Neuronal stem cell (in vitro differentiated cells): ENCODE data around the gene S100A10.

Experiments used
- DNase-seq: peaks from one replicate; pipeline ENCODE4 v3.0.0-alpha.2; 2013; ENCODE audit warnings: low spot score
- H2AFZ ChIP-seq: one replicate; pipeline ENCODE4 v1.6.1; 2013; ENCODE audit warnings: mild to moderate bottlenecking, low read length, inconsistent platforms
- H2AK5ac ChIP-seq: 2 replicates; pipeline ENCODE4 v1.6.1; 2013; ENCODE audit warnings: low read depth, mild to moderate bottlenecking, inconsistent platforms, low read length, moderate library complexity, mixed read lengths
- H2BK120ac ChIP-seq: 2 replicates; pipeline ENCODE4 v1.6.1; 2013; ENCODE audit warnings: low read depth, mild to moderate bottlenecking, inconsistent platforms, low read length, moderate library complexity, mixed read lengths
- H2BK12ac ChIP-seq: one replicate; pipeline ENCODE4 v1.6.1; 2013; ENCODE audit warnings: low read length, inconsistent platforms
- H2BK15ac ChIP-seq: 2 replicates; pipeline ENCODE4 v1.6.1; 2013; ENCODE audit warnings: mild to moderate bottlenecking, low read length, inconsistent platforms, mixed read lengths
- H2BK5ac ChIP-seq: one replicate; pipeline ENCODE4 v1.6.1; 2013; ENCODE audit warnings: inconsistent platforms, mild to moderate bottlenecking, low read length, moderate library complexity
- H3K14ac ChIP-seq: one replicate; pipeline ENCODE4 v1.6.1; 2013; ENCODE audit warnings: low read length, inconsistent platforms
- H3K18ac ChIP-seq: 2 replicates; pipeline ENCODE4 v1.6.1; 2013; ENCODE audit warnings: low read length, inconsistent platforms
- H3K23ac ChIP-seq: 2 replicates; pipeline ENCODE4 v1.6.1; 2013; ENCODE audit warnings: low read depth, mild to moderate bottlenecking, mixed read lengths, low read length, inconsistent platforms; ENCODE audit not compliant: poor library complexity
- H3K27ac ChIP-seq: replicated peaks from 3 replicates; pipeline ENCODE4 v1.5.1; 2013; ENCODE audit warnings: low read length, inconsistent platforms
- H3K27me3 ChIP-seq, 3 experiments: 2 replicates each; pipeline ENCODE4 v1.6.1; 2013; ENCODE audit warnings: low read length in 3 of 3, mild to moderate bottlenecking in 2 of 3, inconsistent platforms in 1 of 3, low read depth in 1 of 3, mixed read lengths in 1 of 3, moderate library complexity in 1 of 3; ENCODE audit not compliant: control insufficient read depth in 3 of 3, insufficient read depth in 3 of 3
- H3K36me3 ChIP-seq, 2 donors: replicated peaks in 1 of 2; 2 replicates each; pipeline ENCODE4 v1.6.1; 2013; ENCODE audit warnings: low read length in 2 of 2; ENCODE audit not compliant: control insufficient read depth in 2 of 2, insufficient read depth in 2 of 2
- H3K4ac ChIP-seq: 2 replicates; pipeline ENCODE4 v1.6.1; 2013; ENCODE audit warnings: inconsistent platforms, mild to moderate bottlenecking, low read length, moderate library complexity
- H3K4me1 ChIP-seq, 2 donors: 1 replicate in 1 of 2; 2 replicates in 1 of 2; pipeline ENCODE4 v1.6.1; 2013; ENCODE audit warnings: low read length in 2 of 2, low read depth in 1 of 2; ENCODE audit not compliant: control insufficient read depth in 2 of 2, insufficient read depth in 1 of 2
- H3K4me2 ChIP-seq: one replicate; pipeline ENCODE4 v1.6.1; 2013; ENCODE audit warnings: mild to moderate bottlenecking, low read length, inconsistent platforms; ENCODE audit not compliant: insufficient read depth, poor library complexity, severe bottlenecking
- H3K4me3 ChIP-seq, 2 donors: 2 replicates each; pipeline ENCODE4 v1.5.1; 2013; ENCODE audit warnings: low read length in 2 of 2, mild to moderate bottlenecking in 2 of 2, inconsistent platforms in 1 of 2, moderate library complexity in 1 of 2
- H3K79me1 ChIP-seq: one replicate; pipeline ENCODE4 v1.6.1; 2013; ENCODE audit warnings: low read depth, mild to moderate bottlenecking, inconsistent platforms, low read length, moderate library complexity
- H3K9ac ChIP-seq: one replicate; pipeline ENCODE4 v1.6.1; 2013; ENCODE audit warnings: mild to moderate bottlenecking, low read depth, low read length, inconsistent platforms; ENCODE audit not compliant: poor library complexity
- H3K9me3 ChIP-seq, 2 donors: replicated peaks in 1 of 2; 2 replicates each; pipeline versions ENCODE3 to v1.6.1; 2013; ENCODE audit warnings: low read length in 2 of 2, mild to moderate bottlenecking in 2 of 2, inconsistent platforms in 1 of 2, low read depth in 1 of 2, mixed read lengths in 1 of 2, moderate library complexity in 1 of 2; ENCODE audit not compliant: control insufficient read depth in 2 of 2, insufficient read depth in 1 of 2
- H4K8ac ChIP-seq: one replicate; pipeline ENCODE4 v1.6.1; 2013; ENCODE audit warnings: low read depth, mild to moderate bottlenecking, inconsistent platforms, low read length, moderate library complexity
- H4K91ac ChIP-seq: one replicate; pipeline ENCODE4 v1.6.1; 2013; ENCODE audit warnings: low read length, low read depth, mild to moderate bottlenecking, inconsistent platforms; ENCODE audit not compliant: poor library complexity
- WGBS, 2 donors: extraction: QIAGEN DNeasy Blood & Tissue Kit; methylation state at CpG; one replicate each; pipeline ENCODE4 v1.1.7; 2013; ENCODE audit warnings: missing lambda C conversion rate in 2 of 2, mixed read lengths in 1 of 2; ENCODE audit not compliant: insufficient read length in 2 of 2, insufficient replicate concordance in 1 of 2; ENCODE audit errors: extremely low coverage in 2 of 2; 5-methylcytosine and 5-hydroxymethylcytosine counted together

S100A10 gene

DNA sequence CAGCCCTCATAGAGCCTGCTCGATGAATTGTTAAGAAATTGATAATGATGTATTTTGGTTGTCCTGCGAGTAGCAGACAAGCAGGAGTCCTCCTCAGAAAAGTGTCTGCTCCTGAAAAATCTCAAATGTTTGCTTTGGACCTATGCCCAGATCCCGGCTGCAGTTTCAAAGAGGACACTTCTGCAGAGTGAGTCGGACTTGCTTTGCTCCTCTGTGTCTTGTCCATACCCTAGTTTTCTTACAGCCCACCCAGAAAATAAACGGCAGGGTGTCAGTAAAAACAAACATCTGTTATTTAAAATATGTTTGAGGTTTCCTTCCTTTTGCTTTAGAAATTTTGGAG is 2.8 kb downstream of the S100A10 start:
- Histone ChIP-seq H2BK12ac (no peak overlapping the region), H3K18ac (no peak overlapping the region), H2BK120ac (no peak overlapping the region), H3K9ac (no peak overlapping the region), H3K14ac (no peak overlapping the region), H2BK15ac (no peak overlapping the region), H2AFZ (no peak overlapping the region), H3K27me3 (peaks cover 9 to 62% (median 45%) of the 10 kb centered on the region in 3 experiments), H2BK5ac (no peak overlapping the region), H4K8ac (no peak overlapping the region), H3K36me3 (no peaks in the 10 kb centered on the region), H3K4me3 (no peak overlapping the region), H3K79me1 (no peaks in the 10 kb centered on the region), H3K4me1 (peaks cover 0 to 10% of the 10 kb centered on the region in 2 donors), H4K91ac (no peak overlapping the region), H2AK5ac (no peak overlapping the region), H3K4me2 (no peak overlapping the region), H3K9me3 (peaks cover 0 to 6% of the 10 kb centered on the region in 2 donors), H3K27ac (no peak overlapping the region), H3K23ac (no peak overlapping the region), H3K4ac (no peak overlapping the region)
- DNase-seq: no peak
- WGBS, 2 donors: no CpG with 5 or more reads among the region's 5 CpGs

DNA sequence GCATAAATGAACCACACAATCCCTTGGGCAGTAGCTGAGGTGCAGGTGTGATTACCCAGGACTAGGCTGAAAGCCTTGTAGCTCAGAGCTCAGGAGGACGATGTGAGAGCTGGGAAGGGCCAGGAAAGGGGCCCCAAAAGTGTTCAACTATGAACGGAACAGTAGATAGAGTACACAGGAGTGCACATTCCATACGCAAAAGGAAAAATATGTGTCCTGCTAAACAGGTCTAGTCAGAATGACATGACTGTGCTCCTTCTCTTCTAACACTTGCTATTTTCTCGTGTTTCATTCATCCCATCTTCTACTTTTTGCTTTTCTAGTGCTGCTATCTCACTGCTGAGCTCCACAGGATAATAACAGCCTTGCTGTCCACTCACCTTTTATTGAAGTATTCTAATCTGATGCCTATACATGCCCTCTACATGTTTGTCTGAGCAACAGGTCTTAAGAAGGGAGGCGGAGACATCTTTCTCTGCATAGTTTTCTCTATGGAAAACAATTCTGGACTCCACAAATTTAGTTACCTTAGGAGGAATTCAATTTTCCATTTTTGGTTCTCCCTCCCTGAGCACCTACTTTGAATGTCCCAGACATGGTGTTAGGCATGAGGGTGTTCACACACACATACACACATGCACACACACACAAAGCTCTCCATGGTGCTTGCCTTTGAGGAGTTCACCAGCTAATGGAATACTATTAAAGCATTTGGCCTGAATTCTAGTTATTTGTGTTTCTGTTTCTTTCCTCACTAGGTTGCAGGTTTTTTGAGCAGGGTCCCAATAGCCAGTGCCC is 3.4 kb downstream of the S100A10 start:
- Histone ChIP-seq H3K79me1 (no peaks in the 10 kb centered on the region), H3K4ac (no peak overlapping the region), H4K91ac (no peak overlapping the region), H2AK5ac (no peak overlapping the region), H2AFZ (no peak overlapping the region), H3K18ac (no peak overlapping the region), H3K27me3 (peaks cover 9 to 60% (median 44%) of the 10 kb centered on the region in 3 experiments), H3K14ac (no peak overlapping the region), H4K8ac (no peak overlapping the region), H3K36me3 (no peaks in the 10 kb centered on the region), H3K4me2 (no peak overlapping the region), H3K9ac (no peak overlapping the region), H3K4me3 (no peak overlapping the region), H3K27ac (no peak overlapping the region), H3K4me1 (peaks cover 0 to 10% of the 10 kb centered on the region in 2 donors), H2BK12ac (no peak overlapping the region), H2BK5ac (no peak overlapping the region), H2BK15ac (no peak overlapping the region), H3K9me3 (peaks cover 0 to 6% of the 10 kb centered on the region in 2 donors), H3K23ac (no peak overlapping the region), H2BK120ac (no peak overlapping the region)
- DNase-seq: no peak
- no CpG with 5 or more reads among the region's 5 CpGs for WGBS, 2 donors

GRCh38 chr1:151989211-151989862 is 4.3 kb downstream of the S100A10 start:
- peaks cover 0 to 6% of the 10 kb centered on the region in 2 donors for H3K9me3 ChIP-seq
- H2BK12ac ChIP-seq: no peak overlapping the region
- no peak overlapping the region for H3K27ac ChIP-seq
- H2AFZ ChIP-seq: no peak overlapping the region
- H3K36me3 ChIP-seq: no peaks in the 10 kb centered on the region
- H3K4me2 ChIP-seq: no peak overlapping the region
- H3K18ac ChIP-seq: no peak overlapping the region
- H3K23ac ChIP-seq: no peak overlapping the region
- no peak overlapping the region for H2BK15ac ChIP-seq
- H3K4me3 ChIP-seq: no peak overlapping the region
- H3K79me1 ChIP-seq: no peaks in the 10 kb centered on the region
- no peak overlapping the region for H4K8ac ChIP-seq
- H3K14ac ChIP-seq: no peak overlapping the region
- no peak overlapping the region for H3K9ac ChIP-seq
- H3K4me1 ChIP-seq: peaks cover 0 to 10% of the 10 kb centered on the region in 2 donors
- H3K27me3 ChIP-seq: peaks cover 9 to 53% (median 37%) of the 10 kb centered on the region in 3 experiments
- H2BK120ac ChIP-seq: no peak overlapping the region
- no peak overlapping the region for H2BK5ac ChIP-seq
- no CpG with 5 or more reads among the region's 6 CpGs for WGBS, 2 donors
- H4K91ac ChIP-seq: no peak overlapping the region
- H2AK5ac ChIP-seq: no peak overlapping the region
- no peak overlapping the region for H3K4ac ChIP-seq
- no peak for DNase-seq

DNA sequence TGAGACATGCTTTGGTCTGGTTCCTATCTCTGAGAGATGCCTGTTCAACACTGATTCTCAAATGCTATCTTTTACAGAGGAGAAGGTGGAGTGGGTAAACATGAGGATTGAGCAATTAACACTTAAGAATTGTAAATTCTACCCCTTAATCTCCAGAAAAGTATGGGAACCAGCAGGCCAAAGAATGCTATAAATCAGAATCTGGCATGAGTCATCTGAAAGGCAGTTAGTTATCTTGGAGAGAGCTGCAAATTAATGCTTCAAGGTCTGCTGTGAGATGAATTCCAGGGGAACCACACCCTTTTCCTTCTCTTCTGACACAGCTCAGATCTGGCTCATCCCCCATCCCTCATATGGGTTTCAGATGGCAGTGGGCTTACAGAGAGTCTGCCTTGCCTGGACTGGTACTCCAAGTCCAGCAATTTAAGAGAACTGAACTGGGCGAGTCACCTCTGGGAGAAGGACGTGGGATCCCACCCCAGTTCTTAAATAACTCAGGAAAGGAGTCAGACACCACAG is 5.2 kb downstream of the S100A10 start:
- WGBS, 2 donors: no CpG with 5 or more reads among the region's 2 CpGs
- no peak overlapping the region for H2BK5ac ChIP-seq
- no peak overlapping the region for H2AFZ ChIP-seq
- DNase-seq: no peak
- H3K23ac ChIP-seq: no peak overlapping the region
- peaks cover 0 to 6% of the 10 kb centered on the region in 2 donors for H3K9me3 ChIP-seq
- no peak overlapping the region for H2AK5ac ChIP-seq
- H3K4me2 ChIP-seq: no peak overlapping the region
- H3K4ac ChIP-seq: no peak overlapping the region
- no peak overlapping the region for H3K14ac ChIP-seq
- H4K91ac ChIP-seq: no peak overlapping the region
- no peak overlapping the region for H3K18ac ChIP-seq
- no peak overlapping the region for H2BK12ac ChIP-seq
- H4K8ac ChIP-seq: no peak overlapping the region
- peaks cover 0 to 7% of the 10 kb centered on the region in 2 donors for H3K4me1 ChIP-seq
- no peaks in the 10 kb centered on the region for H3K36me3 ChIP-seq
- peaks cover 4 to 46% (median 29%) of the 10 kb centered on the region in 3 experiments for H3K27me3 ChIP-seq
- H3K4me3 ChIP-seq: no peak overlapping the region
- H2BK120ac ChIP-seq: no peak overlapping the region
- H3K27ac ChIP-seq: no peak overlapping the region
- H3K9ac ChIP-seq: no peak overlapping the region
- H2BK15ac ChIP-seq: no peak overlapping the region
- H3K79me1 ChIP-seq: no peaks in the 10 kb centered on the region
